Measurements from ENCODE around the gene BGN.

The BGN gene

GRCh38 chrX:153450949-153451277, 43.9 kb upstream of the BGN start:
- Histone ChIP-seq H3K9ac (ENCODE audit: low read length) (no peak overlapping the region), H3F3A (ENCODE audit: insufficient read depth) (no peaks in the 10 kb centered on the region), H3K27ac (ENCODE audit: low read depth, low read length) (no peak overlapping the region), H3K36me3 (ENCODE audit: low read length) (no peaks in the 10 kb centered on the region), H3K9me3 (ENCODE audit: insufficient read depth, low read length) (no peaks in the 10 kb centered on the region), H2AFZ (ENCODE audit: low read depth, low read length, severe bottlenecking) (no peak overlapping the region), H3K27me3 (ENCODE audit: low read length) (no peaks in the 10 kb centered on the region), H4K20me1 (ENCODE audit: low read depth, low read length) (no peaks in the 10 kb centered on the region), H3K9me2 (replicated peaks; ENCODE audit: insufficient read depth, low read length) (no peaks in the 10 kb centered on the region), H3K79me2 (ENCODE audit: insufficient read depth, low read length) (no peaks in the 10 kb centered on the region), H3K4me3 (ENCODE audit: insufficient read depth, low read length, poor library complexity, severe bottlenecking) (no peak overlapping the region), H3K4me2 (ENCODE audit: low read depth, low read length, poor library complexity, severe bottlenecking) (no peak overlapping the region)
- TF ChIP-seq EZH2phosphoT487 (conservative IDR thresholded peaks at IDR 0.05; ENCODE audit: low read length) = no peak
- TF ChIP-seq, protein P1, sequence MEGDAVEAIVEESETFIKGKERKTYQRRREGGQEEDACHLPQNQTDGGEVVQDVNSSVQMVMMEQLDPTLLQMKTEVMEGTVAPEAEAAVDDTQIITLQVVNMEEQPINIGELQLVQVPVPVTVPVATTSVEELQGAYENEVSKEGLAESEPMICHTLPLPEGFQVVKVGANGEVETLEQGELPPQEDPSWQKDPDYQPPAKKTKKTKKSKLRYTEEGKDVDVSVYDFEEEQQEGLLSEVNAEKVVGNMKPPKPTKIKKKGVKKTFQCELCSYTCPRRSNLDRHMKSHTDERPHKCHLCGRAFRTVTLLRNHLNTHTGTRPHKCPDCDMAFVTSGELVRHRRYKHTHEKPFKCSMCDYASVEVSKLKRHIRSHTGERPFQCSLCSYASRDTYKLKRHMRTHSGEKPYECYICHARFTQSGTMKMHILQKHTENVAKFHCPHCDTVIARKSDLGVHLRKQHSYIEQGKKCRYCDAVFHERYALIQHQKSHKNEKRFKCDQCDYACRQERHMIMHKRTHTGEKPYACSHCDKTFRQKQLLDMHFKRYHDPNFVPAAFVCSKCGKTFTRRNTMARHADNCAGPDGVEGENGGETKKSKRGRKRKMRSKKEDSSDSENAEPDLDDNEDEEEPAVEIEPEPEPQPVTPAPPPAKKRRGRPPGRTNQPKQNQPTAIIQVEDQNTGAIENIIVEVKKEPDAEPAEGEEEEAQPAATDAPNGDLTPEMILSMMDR (IDR thresholded peaks at IDR 0.05; ENCODE audit: insufficient read depth, low read length, poor library complexity, severe bottlenecking) = no peak

GRCh38 chrX:153454901-153455550, 39.8 kb upstream of the BGN start:
- Histone ChIP-seq H3K9me2 (replicated peaks; ENCODE audit: insufficient read depth, low read length) (no peaks in the 10 kb centered on the region), H3K9me3 (ENCODE audit: insufficient read depth, low read length) (no peaks in the 10 kb centered on the region), H3K27ac (ENCODE audit: low read depth, low read length) (no peak overlapping the region), H3K36me3 (ENCODE audit: low read length) (no peaks in the 10 kb centered on the region), H3K9ac (ENCODE audit: low read length) (no peak overlapping the region), H3K79me2 (ENCODE audit: insufficient read depth, low read length) (no peaks in the 10 kb centered on the region), H2AFZ (ENCODE audit: low read depth, low read length, severe bottlenecking) (no peak overlapping the region), H3K4me2 (ENCODE audit: low read depth, low read length, poor library complexity, severe bottlenecking) (no peak overlapping the region), H4K20me1 (ENCODE audit: low read depth, low read length) (no peaks in the 10 kb centered on the region), H3F3A (ENCODE audit: insufficient read depth) (no peaks in the 10 kb centered on the region), H3K27me3 (ENCODE audit: low read length) (no peaks in the 10 kb centered on the region), H3K4me3 (ENCODE audit: insufficient read depth, low read length, poor library complexity, severe bottlenecking) (no peak overlapping the region)
- TF ChIP-seq, protein P1 (IDR thresholded peaks at IDR 0.05; ENCODE audit: insufficient read depth, low read length, poor library complexity, severe bottlenecking) = no peak
- no peak for TF ChIP-seq EZH2phosphoT487 (conservative IDR thresholded peaks at IDR 0.05; ENCODE audit: low read length)

- Histone ChIP-seq H3K27ac (ENCODE audit: low read depth, low read length) (no peak overlapping the region), H3K36me3 (ENCODE audit: low read length) (no peaks in the 10 kb centered on the region), H3K9ac (ENCODE audit: low read length) (no peak overlapping the region), H3K9me3 (ENCODE audit: insufficient read depth, low read length) (no peaks in the 10 kb centered on the region), H3F3A (ENCODE audit: insufficient read depth) (no peaks in the 10 kb centered on the region), H3K4me2 (ENCODE audit: low read depth, low read length, poor library complexity, severe bottlenecking) (no peak overlapping the region), H2AFZ (ENCODE audit: low read depth, low read length, severe bottlenecking) (no peak overlapping the region), H4K20me1 (ENCODE audit: low read depth, low read length) (no peaks in the 10 kb centered on the region), H3K9me2 (replicated peaks; ENCODE audit: insufficient read depth, low read length) (no peaks in the 10 kb centered on the region), H3K79me2 (ENCODE audit: insufficient read depth, low read length) (no peaks in the 10 kb centered on the region), H3K27me3 (ENCODE audit: low read length) (no peaks in the 10 kb centered on the region), H3K4me3 (ENCODE audit: insufficient read depth, low read length, poor library complexity, severe bottlenecking) (no peak overlapping the region)
- no peak for TF ChIP-seq EZH2phosphoT487 (conservative IDR thresholded peaks at IDR 0.05; ENCODE audit: low read length)
- TF ChIP-seq, protein P1 (IDR thresholded peaks at IDR 0.05; ENCODE audit: insufficient read depth, low read length, poor library complexity, severe bottlenecking) = no peak
Measured at GRCh38 chrX:153455571-153455970, 39.2 kb upstream of the BGN start.

Data from SU-DHL-6 (cell line).